Left ventricle myocardium inferior (tissue), 1 donor: ENCODE results near the gene DHRSX. TPM values are rescaled to one million over a fixed set of nuclear protein-coding genes. Genes with fewer than 3 reads are reported as not detected.

Experiments used
- DNase-seq: peaks from one replicate; pipeline ENCODE4 v3.0.0-alpha.2; 2020
- H3K27ac ChIP-seq: fragments of 200-600 bp; replicated peaks from 2 replicates; pipeline ENCODE4 v1.8.0; 2021
- H3K27me3 ChIP-seq: fragments of 200-600 bp; 2 replicates; pipeline ENCODE4 v1.8.0; 2021; ENCODE audit warnings: low read depth
- H3K36me3 ChIP-seq: fragments of 200-600 bp; 2 replicates; pipeline ENCODE4 v1.8.0; 2021
- H3K4me1 ChIP-seq: fragments of 200-600 bp; 2 replicates; pipeline ENCODE4 v1.8.0; 2021
- H3K4me3 ChIP-seq: fragments of 200-600 bp; 2 replicates; pipeline ENCODE4 v1.8.0; 2021; ENCODE audit warnings: mild to moderate bottlenecking, moderate library complexity
- H3K9me3 ChIP-seq: fragments of 200-600 bp; replicated peaks from 2 replicates; pipeline ENCODE4 v1.8.0; 2021
- intact Hi-C: fragments of 100-400 bp; cut with micrococcal nuclease; formaldehyde crosslinking; loops from one replicate; pipeline ENCODE4 v1.11.0; 2022
- total RNA-seq: library from RNA; stranded (reverse); fragmentation: NEBNext Ultra II Directional; extraction: Animal tissue kit (Norgen Biotek cat#: 25700); gene quantifications from one replicate; pipeline ENCODE4 v1.2.1, GENCODE V29; 2021
- TF ChIP-seq, protein P1 (sequence below): fragments of 200-600 bp; IDR thresholded peaks from 2 replicates; pipeline ENCODE4 v1.8.0; 2021; ENCODE audit warnings: antibody characterized with exemption, mild to moderate bottlenecking, borderline replicate concordance
- donor health status: DM: no; HTN: yes; CAD: no; lungs with severe emphysema.

Gene DHRSX
- total RNA-seq, 1 donor from 2014 or later = 35.3 TPM

DNA sequence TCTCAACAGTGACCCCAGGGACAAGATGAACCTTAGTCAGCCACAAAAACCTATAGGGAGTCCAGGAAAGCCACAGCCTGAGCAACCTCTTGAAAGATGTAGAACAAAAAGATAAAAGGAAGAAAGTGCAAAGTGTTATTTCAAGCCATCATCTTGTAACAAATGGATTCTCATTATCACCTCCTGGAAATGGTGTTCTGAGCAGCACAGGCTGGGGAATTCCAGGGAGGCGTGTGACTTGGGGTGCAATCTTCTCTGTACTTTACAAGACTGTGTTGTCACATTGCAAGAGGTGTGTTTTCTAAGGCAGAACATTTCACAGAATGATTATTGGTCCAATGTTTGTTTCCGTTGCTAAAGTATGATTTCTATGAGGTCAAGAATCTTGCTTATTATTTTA lies 214.0 kb downstream of the DHRSX start:
- TF ChIP-seq, protein P1, sequence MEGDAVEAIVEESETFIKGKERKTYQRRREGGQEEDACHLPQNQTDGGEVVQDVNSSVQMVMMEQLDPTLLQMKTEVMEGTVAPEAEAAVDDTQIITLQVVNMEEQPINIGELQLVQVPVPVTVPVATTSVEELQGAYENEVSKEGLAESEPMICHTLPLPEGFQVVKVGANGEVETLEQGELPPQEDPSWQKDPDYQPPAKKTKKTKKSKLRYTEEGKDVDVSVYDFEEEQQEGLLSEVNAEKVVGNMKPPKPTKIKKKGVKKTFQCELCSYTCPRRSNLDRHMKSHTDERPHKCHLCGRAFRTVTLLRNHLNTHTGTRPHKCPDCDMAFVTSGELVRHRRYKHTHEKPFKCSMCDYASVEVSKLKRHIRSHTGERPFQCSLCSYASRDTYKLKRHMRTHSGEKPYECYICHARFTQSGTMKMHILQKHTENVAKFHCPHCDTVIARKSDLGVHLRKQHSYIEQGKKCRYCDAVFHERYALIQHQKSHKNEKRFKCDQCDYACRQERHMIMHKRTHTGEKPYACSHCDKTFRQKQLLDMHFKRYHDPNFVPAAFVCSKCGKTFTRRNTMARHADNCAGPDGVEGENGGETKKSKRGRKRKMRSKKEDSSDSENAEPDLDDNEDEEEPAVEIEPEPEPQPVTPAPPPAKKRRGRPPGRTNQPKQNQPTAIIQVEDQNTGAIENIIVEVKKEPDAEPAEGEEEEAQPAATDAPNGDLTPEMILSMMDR = no peak
- peaks cover 38% of the 10 kb centered on the region for H3K36me3 ChIP-seq
- no peak overlapping the region for H3K27ac ChIP-seq
- H3K4me1 ChIP-seq = no peaks in the 10 kb centered on the region
- intact Hi-C loops = no loop called here
- no peaks in the 10 kb centered on the region for H3K9me3 ChIP-seq
- no peaks in the 10 kb centered on the region for H3K27me3 ChIP-seq
- H3K4me3 ChIP-seq = no peak overlapping the region
- no peak for DNase-seq

DNA sequence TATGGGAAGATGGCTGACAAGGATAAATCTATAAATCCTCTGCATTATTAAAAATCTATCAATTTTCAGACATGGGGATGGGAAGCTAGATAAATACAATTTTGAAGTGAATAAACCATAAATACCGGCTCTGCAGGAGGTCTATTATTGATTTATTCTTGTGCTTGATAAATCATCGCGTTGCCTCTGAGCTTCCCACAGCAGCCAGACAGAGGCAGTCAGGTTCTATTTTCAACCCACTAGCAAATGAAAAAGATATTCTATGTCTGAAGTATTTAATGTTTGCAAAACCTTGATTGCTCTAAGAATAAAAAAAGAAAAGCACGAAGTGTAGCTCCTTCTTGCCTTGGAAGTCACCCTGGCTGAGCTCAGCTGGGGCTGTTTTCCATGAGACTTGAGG lies 216.2 kb downstream of the DHRSX start:
- Histone ChIP-seq H3K27me3 (no peaks in the 10 kb centered on the region), H3K4me3 (no peak overlapping the region), H3K36me3 (peaks cover 21% of the 10 kb centered on the region), H3K4me1 (no peaks in the 10 kb centered on the region), H3K9me3 (no peaks in the 10 kb centered on the region), H3K27ac (no peak overlapping the region)
- intact Hi-C loops = no loop called here
- DNase-seq = no peak
- TF ChIP-seq, protein P1 = peak; percentile 42

DNA sequence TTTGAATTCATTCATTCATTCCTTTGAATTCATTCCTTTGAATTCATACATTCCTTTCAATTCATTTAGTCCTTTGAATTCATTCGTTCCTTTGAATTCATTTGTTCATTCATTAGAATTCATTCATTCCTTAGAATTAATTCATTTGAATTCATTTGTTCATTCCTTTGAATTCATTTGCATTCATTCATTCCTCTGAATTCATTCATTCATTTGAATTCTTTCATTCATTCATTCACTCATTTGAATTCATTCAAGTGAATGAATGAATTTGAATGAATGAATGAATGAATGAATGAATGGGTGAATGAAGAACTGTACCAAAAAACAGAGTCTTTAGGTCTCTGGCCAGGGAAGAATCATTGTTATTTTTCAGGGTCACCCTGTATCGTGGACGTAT lies 216.6 kb downstream of the DHRSX start:
- intact Hi-C loops = no loop called here
- DNase-seq = no peak
- H3K9me3 ChIP-seq = no peaks in the 10 kb centered on the region

DNA sequence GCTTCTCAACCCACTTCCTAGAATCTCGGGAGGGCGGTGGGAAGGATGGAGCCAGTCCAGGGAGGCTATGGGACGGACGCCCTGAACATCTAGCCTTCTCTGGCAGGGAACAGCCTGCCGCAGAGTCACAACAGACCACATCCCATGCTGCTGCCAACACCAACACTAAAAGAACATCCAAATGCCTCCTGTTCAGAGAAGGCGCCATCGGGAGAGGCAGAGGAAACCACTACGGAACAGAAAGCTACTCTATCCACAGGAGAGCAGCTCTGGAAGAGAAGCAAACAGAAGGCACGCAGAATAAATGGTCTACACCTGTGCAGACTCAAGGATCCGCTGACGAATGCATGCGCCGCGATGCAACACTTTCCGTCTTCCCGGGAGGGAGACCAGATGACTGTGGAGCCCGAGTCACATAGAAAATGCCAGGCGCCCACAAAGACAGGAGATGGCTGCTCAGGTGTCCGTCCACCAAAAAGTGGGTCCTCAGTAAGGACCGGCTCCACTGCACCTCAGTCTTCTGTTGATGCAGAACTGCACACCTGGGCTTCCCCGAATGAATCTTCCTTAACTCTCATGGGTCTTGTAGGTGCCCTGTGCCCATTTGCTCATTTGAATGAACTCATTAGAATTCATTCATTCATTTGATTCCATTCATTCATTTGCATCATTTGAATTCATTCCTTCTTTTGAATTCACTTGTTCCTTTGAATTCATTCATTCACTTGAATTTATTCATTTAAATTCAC lies 217.5 kb downstream of the DHRSX start:
- TF ChIP-seq, protein P1 = no peak
- H3K36me3 ChIP-seq = peaks cover 9% of the 10 kb centered on the region
- no peak for DNase-seq
- no peaks in the 10 kb centered on the region for H3K27me3 ChIP-seq
- intact Hi-C loops = no loop called here
- no peak overlapping the region for H3K4me3 ChIP-seq
- H3K4me1 ChIP-seq = no peaks in the 10 kb centered on the region
- no peaks in the 10 kb centered on the region for H3K9me3 ChIP-seq
- no peak overlapping the region for H3K27ac ChIP-seq

More for the DNA sequence above, 216.6 kb downstream of the DHRSX start:
- TF ChIP-seq, protein P1 = no peak
- peaks cover 17% of the 10 kb centered on the region for H3K36me3 ChIP-seq
- no peaks in the 10 kb centered on the region for H3K4me1 ChIP-seq
- H3K4me3 ChIP-seq = no peak overlapping the region
- H3K27me3 ChIP-seq = no peaks in the 10 kb centered on the region
- H3K27ac ChIP-seq = no peak overlapping the region

DNA sequence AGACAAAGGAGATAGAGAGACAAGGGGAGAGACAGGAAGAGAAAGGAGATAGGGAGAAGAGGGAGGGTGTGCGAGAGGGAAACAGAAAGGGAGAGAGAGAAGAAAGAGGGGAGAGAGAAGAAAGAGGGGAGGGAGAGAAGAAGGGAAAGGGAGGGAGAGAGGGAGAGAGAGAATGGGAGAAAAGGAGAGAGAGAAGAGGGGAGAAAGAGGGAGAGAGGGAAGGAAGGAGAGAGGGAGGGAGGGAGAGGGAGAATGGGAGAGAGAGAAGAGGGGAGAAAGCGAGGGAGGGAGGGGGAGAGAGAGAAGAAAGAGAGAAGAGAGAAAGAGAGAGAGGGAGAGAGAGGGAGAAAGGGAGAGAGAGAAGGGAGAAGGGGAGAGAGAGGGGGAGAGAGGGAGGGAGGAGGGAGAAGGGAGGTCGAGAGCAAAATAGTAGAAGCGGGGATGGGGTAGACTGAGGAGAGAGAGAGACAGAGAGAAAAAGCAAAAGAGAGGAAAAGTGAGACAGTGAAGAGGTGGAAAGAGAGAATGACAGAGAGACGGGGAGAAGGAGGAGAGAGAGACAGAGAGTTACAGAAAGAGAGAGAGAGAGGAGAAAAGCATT lies 218.2 kb downstream of the DHRSX start:
- no peaks in the 10 kb centered on the region for H3K9me3 ChIP-seq
- no peaks in the 10 kb centered on the region for H3K27me3 ChIP-seq
- H3K4me1 ChIP-seq = no peaks in the 10 kb centered on the region
- H3K27ac ChIP-seq = no peak overlapping the region
- no peak overlapping the region for H3K4me3 ChIP-seq
- DNase-seq = no peak
- peaks cover 9% of the 10 kb centered on the region for H3K36me3 ChIP-seq
- TF ChIP-seq, protein P1 = no peak
- intact Hi-C loops = no loop called here
